Smooth muscle cell (in vitro differentiated cells): ENCODE results near the gene HBE1. TPM values are rescaled to one million over a fixed set of nuclear protein-coding genes. Genes with fewer than 3 reads are reported as not detected.

Experiments used
- DNase-seq: peaks from one replicate; lab custom pipeline; 2025; ENCODE audit not compliant: unreplicated experiment; lab: John Stamatoyannopoulos, UW
- H2AFZ ChIP-seq: fragments of 200-600 bp; sonication (generic); 2 replicates; pipeline ENCODE4 v1.6.0; 2016; ENCODE audit warnings: antibody characterized with exemption, low read depth, mild to moderate bottlenecking
- H3F3A ChIP-seq: fragments of 200-600 bp; sonication (generic); 2 replicates; pipeline ENCODE4 v1.6.0; 2017; ENCODE audit warnings: antibody characterized with exemption, low read depth
- H3K27ac ChIP-seq: fragments of 200-600 bp; sonication (generic); 2 replicates; pipeline ENCODE4 v1.5.1; 2016; ENCODE audit warnings: low read depth, mild to moderate bottlenecking
- H3K27me3 ChIP-seq: fragments of 200-600 bp; sonication (generic); 2 replicates; pipeline ENCODE4 v1.6.1; 2016; ENCODE audit warnings: low read depth, mild to moderate bottlenecking
- H3K36me3 ChIP-seq: fragments of 200-600 bp; sonication (generic); 2 replicates; pipeline ENCODE4 v1.5.1; 2016; ENCODE audit warnings: low read depth
- H3K4me1 ChIP-seq: fragments of 200-600 bp; sonication (generic); 2 replicates; pipeline ENCODE4 v1.5.1; 2016; ENCODE audit warnings: low read depth
- H3K4me2 ChIP-seq: fragments of 200-600 bp; sonication (generic); 2 replicates; pipeline ENCODE4 v1.6.0; 2016; ENCODE audit warnings: mild to moderate bottlenecking
- H3K4me3 ChIP-seq: fragments of 200-600 bp; sonication (generic); 2 replicates; pipeline ENCODE4 v1.5.1; 2016; ENCODE audit warnings: mild to moderate bottlenecking
- H3K79me2 ChIP-seq: fragments of 200-600 bp; sonication (generic); 2 replicates; pipeline ENCODE4 v1.6.0; 2016; ENCODE audit warnings: low read depth, mild to moderate bottlenecking
- H3K9ac ChIP-seq: fragments of 200-600 bp; sonication (generic); 2 replicates; pipeline ENCODE4 v1.6.0; 2016; ENCODE audit warnings: low read depth
- H3K9me3 ChIP-seq: fragments of 200-600 bp; sonication (generic); replicated peaks from 2 replicates; pipeline ENCODE4 v1.5.1; 2016; ENCODE audit warnings: low read depth
- H4K20me1 ChIP-seq: fragments of 200-600 bp; sonication (generic); 2 replicates; pipeline ENCODE4 v1.6.0; 2016; ENCODE audit warnings: low read depth
- WGBS: methylation state at CpG from one replicate; pipeline ENCODE4 v1.1.7; 2016; ENCODE audit warnings: low lambda C conversion rate; 5-methylcytosine and 5-hydroxymethylcytosine counted together
- polyA plus RNA-seq: library from polyadenylated mRNA; unstranded; fragments of >200 nt; fragmentation: Nextera tagmentation; extraction: Ambion mirVana; gene quantifications from 2 replicates; pipeline ENCODE4 v1.2.1, GENCODE V29; 2016
- total RNA-seq: library from RNA; depleted of rRNA; stranded (reverse); fragments of >200 nt; gene quantifications from 2 replicates; pipeline ENCODE4 v1.2.3, GENCODE V29; 2014
- TF ChIP-seq, protein P1 (sequence below): fragments of 200-600 bp; sonication (generic); IDR thresholded peaks from 2 replicates; pipeline ENCODE4 v1.5.1; 2017; ENCODE audit warnings: borderline replicate concordance, mild to moderate bottlenecking, antibody characterized with exemption; ENCODE audit not compliant: insufficient read depth, poor library complexity, severe bottlenecking

HBE1 gene
- total and polyA plus RNA-seq, 2 experiments from 2014 or later = not detected

DNA sequence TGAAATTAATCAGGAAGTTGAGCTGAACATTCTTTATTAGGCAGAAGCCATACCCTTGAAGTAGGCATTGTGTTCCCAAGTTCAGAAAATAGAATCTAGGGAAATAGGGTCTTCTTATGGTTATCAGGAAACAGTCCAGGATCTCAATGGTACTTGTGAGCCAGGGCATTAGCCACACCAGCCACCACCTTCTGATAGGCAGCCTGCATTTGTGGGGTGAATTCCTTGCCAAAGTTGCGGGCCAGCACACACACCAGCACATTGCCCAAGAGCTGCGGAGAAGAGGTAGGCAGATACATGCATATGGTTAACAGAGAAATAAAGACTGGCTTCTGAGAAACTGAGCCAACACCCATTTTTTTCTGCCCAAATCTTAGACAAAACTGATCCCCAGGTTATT, 36.9 kb downstream of the HBE1 start:
- Histone ChIP-seq H4K20me1 (no peaks in the 10 kb centered on the region), H2AFZ (no peak overlapping the region), H3K9ac (no peak overlapping the region), H3K4me1 (no peaks in the 10 kb centered on the region), H3K36me3 (no peaks in the 10 kb centered on the region), H3K9me3 (no peaks in the 10 kb centered on the region), H3K27ac (no peak overlapping the region), H3K27me3 (no peaks in the 10 kb centered on the region), H3F3A (no peaks in the 10 kb centered on the region), H3K4me3 (no peak overlapping the region), H3K79me2 (no peaks in the 10 kb centered on the region), H3K4me2 (no peak overlapping the region)
- WGBS = 100% methylated on average over 2 of the region's 2 CpGs
- TF ChIP-seq, protein P1, sequence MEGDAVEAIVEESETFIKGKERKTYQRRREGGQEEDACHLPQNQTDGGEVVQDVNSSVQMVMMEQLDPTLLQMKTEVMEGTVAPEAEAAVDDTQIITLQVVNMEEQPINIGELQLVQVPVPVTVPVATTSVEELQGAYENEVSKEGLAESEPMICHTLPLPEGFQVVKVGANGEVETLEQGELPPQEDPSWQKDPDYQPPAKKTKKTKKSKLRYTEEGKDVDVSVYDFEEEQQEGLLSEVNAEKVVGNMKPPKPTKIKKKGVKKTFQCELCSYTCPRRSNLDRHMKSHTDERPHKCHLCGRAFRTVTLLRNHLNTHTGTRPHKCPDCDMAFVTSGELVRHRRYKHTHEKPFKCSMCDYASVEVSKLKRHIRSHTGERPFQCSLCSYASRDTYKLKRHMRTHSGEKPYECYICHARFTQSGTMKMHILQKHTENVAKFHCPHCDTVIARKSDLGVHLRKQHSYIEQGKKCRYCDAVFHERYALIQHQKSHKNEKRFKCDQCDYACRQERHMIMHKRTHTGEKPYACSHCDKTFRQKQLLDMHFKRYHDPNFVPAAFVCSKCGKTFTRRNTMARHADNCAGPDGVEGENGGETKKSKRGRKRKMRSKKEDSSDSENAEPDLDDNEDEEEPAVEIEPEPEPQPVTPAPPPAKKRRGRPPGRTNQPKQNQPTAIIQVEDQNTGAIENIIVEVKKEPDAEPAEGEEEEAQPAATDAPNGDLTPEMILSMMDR = no peak
- DNase-seq = no peak

DNA sequence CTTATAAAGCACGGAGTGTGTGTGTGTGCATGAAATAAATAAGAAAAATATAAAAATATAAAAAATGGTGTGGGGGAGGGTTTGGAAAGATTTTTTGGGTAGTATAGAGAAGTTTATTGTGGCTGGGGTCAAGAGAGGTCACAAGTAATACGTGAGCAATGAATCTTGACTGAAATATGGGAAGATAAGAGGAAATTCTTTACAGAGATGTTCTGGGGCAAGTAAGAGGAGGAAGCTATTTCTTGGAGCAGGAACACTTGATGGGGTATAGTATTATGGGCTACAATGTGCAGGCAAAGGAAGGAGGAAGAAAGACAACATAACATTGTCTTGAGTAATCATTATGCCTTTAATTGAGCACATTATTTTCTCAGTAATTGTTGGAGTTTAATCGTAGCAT, 37.6 kb downstream of the HBE1 start:
- Histone ChIP-seq H3K27ac (no peak overlapping the region), H2AFZ (no peak overlapping the region), H3K27me3 (no peaks in the 10 kb centered on the region), H3K9ac (no peak overlapping the region), H3K4me3 (no peak overlapping the region), H4K20me1 (no peaks in the 10 kb centered on the region), H3K4me1 (no peaks in the 10 kb centered on the region), H3K79me2 (no peaks in the 10 kb centered on the region), H3F3A (no peaks in the 10 kb centered on the region), H3K4me2 (no peak overlapping the region), H3K36me3 (no peaks in the 10 kb centered on the region), H3K9me3 (no peaks in the 10 kb centered on the region)
- no peak for DNase-seq
- TF ChIP-seq, protein P1 = no peak
- 82% methylated on average over 3 of the region's 3 CpGs for WGBS

DNA sequence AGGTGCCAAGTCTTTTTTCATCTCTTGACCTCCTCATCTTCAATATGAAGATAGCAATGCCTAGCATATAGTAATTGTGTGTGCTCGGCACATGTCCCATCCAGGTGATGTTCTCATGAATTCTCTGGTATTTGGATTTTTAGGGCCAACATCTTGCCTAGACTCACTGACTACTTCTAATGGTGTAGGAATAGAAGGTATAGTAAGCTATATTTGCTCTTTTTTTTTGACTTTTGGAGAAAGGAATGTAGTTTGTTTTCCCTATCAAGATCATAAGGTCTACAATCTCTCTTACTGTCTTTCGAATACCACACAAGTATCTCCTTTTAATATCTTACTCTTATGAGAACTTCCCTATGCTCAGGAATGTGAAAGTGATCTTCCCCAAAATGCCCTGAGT, 38.6 kb downstream of the HBE1 start:
- Histone ChIP-seq H3K36me3 (no peaks in the 10 kb centered on the region), H3K4me2 (no peak overlapping the region), H3F3A (no peaks in the 10 kb centered on the region), H3K27me3 (no peaks in the 10 kb centered on the region), H3K27ac (no peak overlapping the region), H3K9ac (no peak overlapping the region), H3K4me3 (no peak overlapping the region), H3K9me3 (no peaks in the 10 kb centered on the region), H2AFZ (no peak overlapping the region), H4K20me1 (no peaks in the 10 kb centered on the region), H3K79me2 (no peaks in the 10 kb centered on the region), H3K4me1 (no peaks in the 10 kb centered on the region)
- DNase-seq = no peak
- WGBS = 89% methylated on average over 2 of the region's 2 CpGs
- TF ChIP-seq, protein P1 = no peak

DNA sequence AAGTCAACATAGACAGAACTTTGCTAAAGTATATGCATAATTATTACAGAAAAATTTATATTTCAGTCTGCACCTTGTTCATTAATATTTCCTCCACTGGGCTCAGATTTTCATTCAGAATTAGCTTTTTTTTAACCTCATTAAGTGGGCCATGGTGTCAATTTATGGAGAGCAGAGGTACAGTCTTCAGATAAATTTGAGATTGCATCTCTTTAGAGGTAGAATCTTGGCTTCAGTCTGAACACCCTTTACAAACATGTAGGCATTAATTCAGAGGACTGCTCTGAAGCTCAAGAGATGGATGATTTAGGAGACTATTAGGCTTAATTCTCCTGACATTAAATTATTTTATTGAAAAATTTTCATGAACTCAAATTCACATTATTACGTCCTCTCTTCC, 39.5 kb downstream of the HBE1 start:
- H3K4me2 ChIP-seq = no peak overlapping the region
- H3F3A ChIP-seq = no peaks in the 10 kb centered on the region
- no peaks in the 10 kb centered on the region for H3K79me2 ChIP-seq
- H3K36me3 ChIP-seq = no peaks in the 10 kb centered on the region
- TF ChIP-seq, protein P1 = no peak
- no peak overlapping the region for H3K9ac ChIP-seq
- H3K27me3 ChIP-seq = no peaks in the 10 kb centered on the region
- H2AFZ ChIP-seq = no peak overlapping the region
- no peak for DNase-seq
- H4K20me1 ChIP-seq = no peaks in the 10 kb centered on the region
- H3K9me3 ChIP-seq = no peaks in the 10 kb centered on the region
- no peak overlapping the region for H3K27ac ChIP-seq
- no peaks in the 10 kb centered on the region for H3K4me1 ChIP-seq
- H3K4me3 ChIP-seq = no peak overlapping the region
- 94% methylated on average over 1 of the region's 1 CpG for WGBS
